GM13976 (cell line): ENCODE measurements around the gene ROM1.

Experiments used
- DNase-seq: peaks from one replicate; pipeline ENCODE4 v3.0.0; 2012; ENCODE audit warnings: low spot score
- CTCF ChIP-seq: IDR thresholded peaks from 2 replicates; pipeline ENCODE4 v1.5.1; 2012; ENCODE audit warnings: borderline replicate concordance, mild to moderate bottlenecking; ENCODE audit not compliant: insufficient read depth; ENCODE audit errors: extremely low read depth, missing control alignments, control extremely low read depth
- in situ Hi-C: fragments of 300-500 bp; cut with MboI; formaldehyde crosslinking; loops from one replicate; pipeline ENCODE4 v1.12.0; 2022; ENCODE audit warnings: low sequenced_read_pairs, mixed read lengths, inconsistent platforms; ENCODE audit not compliant: unreplicated experiment

The ROM1 gene

GRCh38 chr11:62572431-62572830 is 40.6 kb upstream of the ROM1 start:
- in situ Hi-C loops = no loop called here
- no peak for DNase-seq
- TF ChIP-seq CTCF = no peak

- DNase-seq = peak; percentile 36
- no peak for TF ChIP-seq CTCF
- in situ Hi-C loops = no loop called here
Measured at GRCh38 chr11:62573006-62573591, 40.0 kb upstream of the ROM1 start.

GRCh38 chr11:62573592-62574362 is 39.3 kb upstream of the ROM1 start, which contains the start of gene EEF1G:
EEF1G (minus strand) TSS chr11:62573891; CDS start chr11:62573842, 49 bp downstream.
- in situ Hi-C loops = no loop called here
- peak; percentile 99 for DNase-seq
- no peak for TF ChIP-seq CTCF

GRCh38 chr11:62574363-62575071 is 38.5 kb upstream of the ROM1 start:
- TF ChIP-seq CTCF = no peak
- peak; percentile 58 for DNase-seq
- in situ Hi-C loops = no loop called here

GRCh38 chr11:62575156-62575555 is 37.9 kb upstream of the ROM1 start:
- in situ Hi-C loops = no loop called here
- DNase-seq = peak; percentile 29
- no peak for TF ChIP-seq CTCF

- in situ Hi-C loops = no loop called here
- no peak for TF ChIP-seq CTCF
- DNase-seq = no peak
Measured at GRCh38 chr11:62575837-62576236, 37.2 kb upstream of the ROM1 start.
